ENCODE measurements around the gene GNPDA1.

DNA sequence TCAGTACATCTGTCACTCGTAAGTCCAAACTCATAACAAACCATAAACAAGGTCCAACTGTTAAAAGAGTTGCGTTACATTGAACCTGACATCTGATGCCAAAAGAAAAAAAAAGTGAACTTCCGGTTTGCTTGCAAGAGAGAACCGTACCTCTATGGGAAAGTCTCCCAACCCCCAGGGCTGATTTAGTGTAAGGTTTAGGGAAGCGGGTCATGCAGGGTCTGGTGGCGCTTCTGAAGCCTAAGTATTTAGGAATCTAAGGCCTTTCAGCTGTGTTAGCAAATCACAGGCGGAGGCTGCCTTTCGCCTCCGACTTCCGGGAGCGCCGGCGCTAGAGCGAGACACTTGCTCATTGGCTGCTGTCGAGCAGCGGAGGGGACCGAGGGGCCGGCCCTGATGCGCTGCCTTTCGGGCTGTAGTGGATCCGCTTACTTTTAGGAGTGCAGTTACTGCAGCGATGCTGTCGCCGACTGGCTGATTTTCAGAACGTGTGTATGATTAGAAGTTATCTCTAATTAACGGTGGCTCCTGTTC is 12.0 kb upstream of the GNPDA1 start:
- TF ChIP-seq, protein P1, sequence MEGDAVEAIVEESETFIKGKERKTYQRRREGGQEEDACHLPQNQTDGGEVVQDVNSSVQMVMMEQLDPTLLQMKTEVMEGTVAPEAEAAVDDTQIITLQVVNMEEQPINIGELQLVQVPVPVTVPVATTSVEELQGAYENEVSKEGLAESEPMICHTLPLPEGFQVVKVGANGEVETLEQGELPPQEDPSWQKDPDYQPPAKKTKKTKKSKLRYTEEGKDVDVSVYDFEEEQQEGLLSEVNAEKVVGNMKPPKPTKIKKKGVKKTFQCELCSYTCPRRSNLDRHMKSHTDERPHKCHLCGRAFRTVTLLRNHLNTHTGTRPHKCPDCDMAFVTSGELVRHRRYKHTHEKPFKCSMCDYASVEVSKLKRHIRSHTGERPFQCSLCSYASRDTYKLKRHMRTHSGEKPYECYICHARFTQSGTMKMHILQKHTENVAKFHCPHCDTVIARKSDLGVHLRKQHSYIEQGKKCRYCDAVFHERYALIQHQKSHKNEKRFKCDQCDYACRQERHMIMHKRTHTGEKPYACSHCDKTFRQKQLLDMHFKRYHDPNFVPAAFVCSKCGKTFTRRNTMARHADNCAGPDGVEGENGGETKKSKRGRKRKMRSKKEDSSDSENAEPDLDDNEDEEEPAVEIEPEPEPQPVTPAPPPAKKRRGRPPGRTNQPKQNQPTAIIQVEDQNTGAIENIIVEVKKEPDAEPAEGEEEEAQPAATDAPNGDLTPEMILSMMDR (IDR thresholded peaks at IDR 0.05 in 4 of 5, conservative IDR thresholded peaks at IDR 0.05 in 1 of 5) = no peak
- TF ChIP-seq POLR2A (IDR thresholded peaks at IDR 0.05) = peak in 1 of 2 donors; percentile 32

Measured in gastrocnemius medialis (tissue), 4 donors.